H1 (cell line): ENCODE measurements around the gene GNG12.

ENCODE experiments used
- CTCF ChIP-seq, 3 experiments: IDR thresholded peaks; 1 replicate in 2 of 3; 2 replicates in 1 of 3; pipeline versions ENCODE4 v1.5.1 to v1.6.1; 2011; ENCODE audit warnings: low read length in 3 of 3, mild to moderate bottlenecking in 3 of 3, inconsistent platforms in 2 of 3, low read depth in 1 of 3, moderate library complexity in 1 of 3; ENCODE audit not compliant: insufficient read depth in 1 of 3; ENCODE audit errors: control extremely low read depth in 1 of 3
- EZH2 ChIP-seq: fragments of 200-600 bp; sonication (generic); IDR thresholded peaks from 2 replicates; pipeline ENCODE4 v1.7.1; 2012; ENCODE audit warnings: low read depth, mild to moderate bottlenecking, moderate library complexity, low read length, inconsistent platforms; ENCODE audit not compliant: severe bottlenecking
- GTF2F1 ChIP-seq: IDR thresholded peaks from 2 replicates; pipeline ENCODE4 v1.6.1; 2012; ENCODE audit warnings: low read depth, low read length, improper control_type of control experiment, borderline replicate concordance
- JUN ChIP-seq: IDR thresholded peaks from 2 replicates; pipeline ENCODE4 v1.6.1; 2011; ENCODE audit warnings: low read depth, mild to moderate bottlenecking, improper control_type of control experiment, low read length
- JUND ChIP-seq: IDR thresholded peaks from 2 replicates; pipeline ENCODE4 v1.6.1; 2011; ENCODE audit warnings: mild to moderate bottlenecking, improper control_type of control experiment, low read length
- KDM1A ChIP-seq: fragments of 200-600, 300-600 bp; sonication (generic); IDR thresholded peaks from 2 replicates; pipeline ENCODE4 v1.7.1; 2016; ENCODE audit warnings: mild to moderate bottlenecking, low read length, borderline replicate concordance
- POLR2A ChIP-seq, 2 experiments: IDR thresholded peaks; 1 replicate in 1 of 2; 2 replicates in 1 of 2; pipeline ENCODE4 v1.6.1; 2011; ENCODE audit warnings: low read depth in 2 of 2, low read length in 2 of 2, mild to moderate bottlenecking in 2 of 2; ENCODE audit errors: control extremely low read depth in 1 of 2
- POLR2AphosphoS5 ChIP-seq: IDR thresholded peaks from 2 replicates; pipeline ENCODE4 v1.6.1; 2011; ENCODE audit warnings: low read depth, low read length
- TAF1 ChIP-seq: IDR thresholded peaks from 2 replicates; pipeline ENCODE4 v1.6.1; 2011; ENCODE audit warnings: mild to moderate bottlenecking, low read depth, low read length

- TF ChIP-seq EZH2 (no peak), CTCF (IDR thresholded peaks at IDR 0.05; ENCODE audit: control extremely low read depth in 1 of 3, insufficient read depth in 1 of 3, low read depth in 1 of 3, low read length in 3 of 3) (no peak), GTF2F1 (no peak), JUN (no peak), POLR2AphosphoS5 (no peak), JUND (no peak), KDM1A (no peak), TAF1 (no peak), POLR2A (IDR thresholded peaks at IDR 0.05; ENCODE audit: control extremely low read depth in 1 of 2, low read depth in 2 of 2, low read length in 2 of 2) (no peak)
These were observed 40.4 kb downstream of the GNG12 start for GRCh38 chr1:67792741-67793458.
